Mucosa of descending colon (tissue), 3 donors: ENCODE data around the gene RASL12. TPM values are rescaled to one million over a fixed set of nuclear protein-coding genes. Genes with fewer than 3 reads are reported as not detected.

Experiments
- ATAC-seq: fragments of 200-7000 bp; cut with Tn5 transposase; one replicate; pipeline ENCODE4 v1.9.1; 2020; ENCODE audit warnings: mild to moderate bottlenecking, moderate library complexity
- DNase-seq, 3 donors: peaks; one replicate each; pipeline ENCODE4 v3.0.0-alpha.2; 2020
- H3K36me3 ChIP-seq: fragments of 200-600 bp; one replicate; pipeline ENCODE4 v1.8.0; 2021; ENCODE audit warnings: low read depth, mild to moderate bottlenecking
- H3K4me1 ChIP-seq: fragments of 200-600 bp; one replicate; pipeline ENCODE4 v1.8.0; 2021; ENCODE audit warnings: low read depth, mild to moderate bottlenecking
- H3K4me3 ChIP-seq: fragments of 200-600 bp; one replicate; pipeline ENCODE4 v1.8.0; 2021; ENCODE audit warnings: mild to moderate bottlenecking
- H3K9me3 ChIP-seq: fragments of 200-600 bp; one replicate; pipeline ENCODE4 v1.8.0; 2021; ENCODE audit warnings: mild to moderate bottlenecking
- intact Hi-C, 2 donors: fragments of 100-400 bp; cut with DNase I in 1 of 2; cut with micrococcal nuclease in 1 of 2; formaldehyde crosslinking; loops; one replicate each; pipeline versions ENCODE4 v1.11.0 to v1.11.1; 2022; cut with DNase I, micrococcal nuclease
- total RNA-seq, 3 donors: library from RNA; stranded (reverse); fragmentation: NEBNext Ultra II Directional in 2 of 3; extraction: Animal tissue kit (Norgen Biotek cat#: 25700) in 2 of 3; gene quantifications; one replicate each; pipeline versions ENCODE4 v1.2.1 to v1.2.4, GENCODE V29; 2021 to 2023
- TF ChIP-seq, protein P1 (sequence below): fragments of 200-600 bp; IDR thresholded peaks from one replicate; pipeline ENCODE4 v1.8.0; 2022; ENCODE audit warnings: antibody characterized with exemption, mild to moderate bottlenecking
- donor health status: DM: no; HTN: no; CAD: no; lungs with moderate emphysema.
- donor health status: DM: no; HTN: no; CAD: no.
- donor health status: DM: no; HTN: yes; CAD: no.

RASL12 gene
- total RNA-seq, 3 donors from 2014 or later: 2.7 to 29.7 (median 8.4) TPM

DNA sequence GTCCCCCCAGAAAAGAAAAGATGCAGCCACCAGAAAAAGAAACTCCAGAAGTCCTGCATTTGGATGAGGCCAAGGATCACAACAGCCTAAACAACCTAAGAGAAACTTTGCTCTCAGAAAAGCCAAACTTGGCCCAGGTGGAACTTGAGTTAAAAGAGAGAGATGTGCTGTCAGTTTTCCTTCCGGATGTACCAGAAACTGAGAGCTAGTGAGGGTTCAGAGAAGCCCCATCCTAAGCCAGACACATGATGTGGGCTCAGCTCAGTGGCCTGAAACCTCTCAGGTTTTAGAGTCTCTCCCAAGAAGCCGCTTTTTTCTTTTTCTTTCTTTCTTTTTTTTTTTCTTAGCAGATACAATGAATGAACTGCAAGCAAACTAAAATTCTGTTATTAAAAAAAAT, 14.8 kb downstream of the RASL12 start:
- Histone ChIP-seq H3K9me3 (no peaks in the 10 kb centered on the region), H3K4me3 (no peak overlapping the region), H3K4me1 (peaks cover 28% of the 10 kb centered on the region), H3K36me3 (no peaks in the 10 kb centered on the region)
- ATAC-seq (no peak), DNase-seq (no peak)
- TF ChIP-seq, protein P1, sequence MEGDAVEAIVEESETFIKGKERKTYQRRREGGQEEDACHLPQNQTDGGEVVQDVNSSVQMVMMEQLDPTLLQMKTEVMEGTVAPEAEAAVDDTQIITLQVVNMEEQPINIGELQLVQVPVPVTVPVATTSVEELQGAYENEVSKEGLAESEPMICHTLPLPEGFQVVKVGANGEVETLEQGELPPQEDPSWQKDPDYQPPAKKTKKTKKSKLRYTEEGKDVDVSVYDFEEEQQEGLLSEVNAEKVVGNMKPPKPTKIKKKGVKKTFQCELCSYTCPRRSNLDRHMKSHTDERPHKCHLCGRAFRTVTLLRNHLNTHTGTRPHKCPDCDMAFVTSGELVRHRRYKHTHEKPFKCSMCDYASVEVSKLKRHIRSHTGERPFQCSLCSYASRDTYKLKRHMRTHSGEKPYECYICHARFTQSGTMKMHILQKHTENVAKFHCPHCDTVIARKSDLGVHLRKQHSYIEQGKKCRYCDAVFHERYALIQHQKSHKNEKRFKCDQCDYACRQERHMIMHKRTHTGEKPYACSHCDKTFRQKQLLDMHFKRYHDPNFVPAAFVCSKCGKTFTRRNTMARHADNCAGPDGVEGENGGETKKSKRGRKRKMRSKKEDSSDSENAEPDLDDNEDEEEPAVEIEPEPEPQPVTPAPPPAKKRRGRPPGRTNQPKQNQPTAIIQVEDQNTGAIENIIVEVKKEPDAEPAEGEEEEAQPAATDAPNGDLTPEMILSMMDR: no peak
- intact Hi-C loops: no loop called here

DNA sequence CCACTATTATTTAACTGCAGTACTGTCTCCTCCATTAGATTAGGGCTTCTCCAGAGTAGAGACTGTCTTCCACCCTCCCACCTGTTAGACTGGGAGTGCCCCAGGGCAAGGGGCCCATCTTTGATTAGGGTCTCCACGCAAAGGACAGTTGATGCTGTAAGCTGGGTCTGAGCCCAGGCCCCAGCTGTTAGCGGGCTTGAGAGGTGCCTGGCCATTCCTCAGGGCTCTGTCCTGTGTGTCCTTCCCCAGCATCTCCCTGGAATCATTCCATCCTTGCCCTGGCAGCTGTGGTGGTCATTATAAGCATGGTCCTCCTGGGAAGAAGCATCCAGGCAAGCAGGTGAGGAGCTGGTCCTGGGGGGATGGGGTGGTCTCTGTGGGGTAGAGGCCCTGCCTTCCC, 16.5 kb downstream of the RASL12 start:
- no peaks in the 10 kb centered on the region for H3K9me3 ChIP-seq
- H3K36me3 ChIP-seq: no peaks in the 10 kb centered on the region
- intact Hi-C loops: no loop called here
- TF ChIP-seq, protein P1: no peak
- peaks cover 28% of the 10 kb centered on the region for H3K4me1 ChIP-seq
- DNase-seq: no peak
- ATAC-seq: no peak
- H3K4me3 ChIP-seq: no peak overlapping the region

DNA sequence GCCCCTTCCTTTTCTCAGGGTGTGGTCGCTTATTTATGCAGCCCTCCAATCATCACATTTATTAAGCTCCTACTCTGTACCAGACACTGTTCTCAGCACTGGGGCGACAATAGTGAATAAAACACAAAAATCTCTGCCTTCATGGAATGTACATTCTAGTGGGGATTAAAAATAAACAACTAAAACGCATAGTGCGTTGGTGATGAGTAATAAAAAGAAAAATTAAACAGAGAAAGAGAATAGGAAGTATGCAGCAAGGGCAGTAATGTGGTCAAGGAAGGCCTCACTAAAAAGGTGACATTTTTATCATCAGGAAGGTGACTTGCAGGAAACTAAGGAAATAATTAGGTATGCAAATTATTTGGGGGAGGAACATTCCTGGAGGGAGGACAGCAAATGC, 17.5 kb downstream of the RASL12 start:
- Histone ChIP-seq H3K9me3 (no peaks in the 10 kb centered on the region), H3K4me1 (peaks cover 23% of the 10 kb centered on the region), H3K36me3 (no peaks in the 10 kb centered on the region), H3K4me3 (no peak overlapping the region)
- ATAC-seq (no peak), DNase-seq (no peak)
- TF ChIP-seq, protein P1: no peak
- intact Hi-C loops: no loop called here

DNA sequence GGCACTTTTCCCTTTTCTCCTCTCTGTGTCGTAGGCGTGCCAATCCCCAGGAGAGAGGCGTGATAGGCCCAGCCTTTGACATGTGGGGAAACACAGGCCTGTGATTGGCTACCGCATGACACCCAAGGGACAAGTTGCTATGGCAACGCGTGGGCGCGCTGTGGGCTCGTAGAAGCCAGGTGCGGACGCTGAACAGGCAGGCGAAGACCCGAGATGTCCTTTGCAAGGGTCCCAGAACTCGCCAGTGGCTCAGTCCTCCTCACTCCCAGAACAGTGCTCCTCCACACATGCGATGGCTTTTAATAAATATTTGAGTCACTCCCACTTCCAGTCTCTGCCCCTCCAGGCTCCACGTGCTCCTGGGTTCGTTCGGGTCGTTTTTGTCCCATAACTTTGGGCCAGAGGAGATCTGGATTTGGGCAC, 18.4 kb downstream of the RASL12 start:
- DNase-seq (peak; percentile 86 to 93 (median 91)), ATAC-seq (peak; percentile 76)
- Histone ChIP-seq H3K4me3 (no peak overlapping the region), H3K4me1 (peaks cover 18% of the 10 kb centered on the region), H3K9me3 (no peaks in the 10 kb centered on the region), H3K36me3 (no peaks in the 10 kb centered on the region)
- TF ChIP-seq, protein P1: no peak
- intact Hi-C loops: no loop called here

DNA sequence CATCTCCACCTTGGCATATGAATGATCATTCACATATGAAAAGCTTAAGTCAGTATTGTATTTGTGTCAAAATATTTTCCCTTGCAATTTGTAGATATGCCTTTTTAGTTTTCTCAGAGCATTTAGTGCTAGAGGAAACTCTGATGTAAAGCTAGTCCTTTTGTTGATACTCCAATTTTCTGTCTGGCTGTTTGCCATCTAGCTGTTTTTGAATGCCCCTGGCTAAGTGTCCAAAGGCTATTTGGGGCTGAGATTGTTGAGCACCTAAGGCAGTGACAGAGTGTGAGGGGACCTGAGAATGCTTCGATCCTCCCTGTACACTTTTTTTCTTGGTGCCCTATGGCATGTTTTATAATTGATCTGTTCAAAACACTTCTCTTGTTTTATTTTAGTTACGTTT, 19.6 kb downstream of the RASL12 start:
- DNase-seq (no peak), ATAC-seq (no peak)
- TF ChIP-seq, protein P1: no peak
- no peak overlapping the region for H3K4me3 ChIP-seq
- intact Hi-C loops: no loop called here
- H3K9me3 ChIP-seq: no peaks in the 10 kb centered on the region
- H3K4me1 ChIP-seq: peaks cover 23% of the 10 kb centered on the region
- H3K36me3 ChIP-seq: no peaks in the 10 kb centered on the region
